Measurements from ENCODE around the gene NEK6.

DNA sequence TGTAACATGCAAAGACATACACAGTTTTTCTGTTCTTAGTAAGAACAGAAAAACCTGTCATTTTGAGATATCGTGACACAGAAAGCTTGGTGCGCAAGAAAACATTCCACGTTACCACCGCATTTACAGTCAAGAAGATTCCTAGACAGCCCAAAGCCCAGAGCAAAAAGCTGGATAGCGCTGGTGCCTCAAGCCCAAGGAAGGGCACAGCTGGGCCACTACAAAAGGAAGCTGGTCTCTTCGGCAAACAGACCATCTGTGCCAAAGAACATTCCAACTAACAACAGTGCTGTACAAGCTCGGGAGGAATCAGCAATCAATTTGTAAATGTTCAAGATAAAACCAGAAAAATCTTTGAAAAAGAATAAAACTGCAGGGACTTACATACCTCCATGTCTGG lies 126.5 kb downstream of the NEK6 start:
- TF ChIP-seq CTCF (IDR thresholded peaks at IDR 0.05; ENCODE audit: insufficient read depth, low read length) (no peak), POLR2AphosphoS5 (IDR thresholded peaks at IDR 0.05; ENCODE audit: low read depth) (0 out of 2 replicates have a peak, but pooled peaks have one; percentile 5)
